Coronary artery (tissue), 2 donors: Measurements from ENCODE around the gene KRT37.
"Not testable (repeated sequence)": the region's sequence is repeated elsewhere in the genome, so short reads cannot be mapped to it uniquely, and the experiment has no call there.

Source experiments
- DNase-seq: peaks from one replicate; pipeline ENCODE4 v3.0.0-alpha.2; 2017; ENCODE audit warnings: low spot score
- H3K27ac ChIP-seq, 2 donors: fragments of 200-600 bp; sonication (generic); one replicate each; pipeline ENCODE4 v1.5.1; 2016 to 2019
- H3K4me3 ChIP-seq: fragments of 200-600 bp; sonication (generic); 2 replicates; pipeline ENCODE4 v1.5.1; 2016; ENCODE audit warnings: mild to moderate bottlenecking, moderate library complexity
- TF ChIP-seq, protein P1 (sequence below): fragments of 200-600 bp; sonication (generic); IDR thresholded peaks from one replicate; pipeline ENCODE4 v1.5.1; 2019; ENCODE audit warnings: antibody characterized with exemption

Gene KRT37

DNA sequence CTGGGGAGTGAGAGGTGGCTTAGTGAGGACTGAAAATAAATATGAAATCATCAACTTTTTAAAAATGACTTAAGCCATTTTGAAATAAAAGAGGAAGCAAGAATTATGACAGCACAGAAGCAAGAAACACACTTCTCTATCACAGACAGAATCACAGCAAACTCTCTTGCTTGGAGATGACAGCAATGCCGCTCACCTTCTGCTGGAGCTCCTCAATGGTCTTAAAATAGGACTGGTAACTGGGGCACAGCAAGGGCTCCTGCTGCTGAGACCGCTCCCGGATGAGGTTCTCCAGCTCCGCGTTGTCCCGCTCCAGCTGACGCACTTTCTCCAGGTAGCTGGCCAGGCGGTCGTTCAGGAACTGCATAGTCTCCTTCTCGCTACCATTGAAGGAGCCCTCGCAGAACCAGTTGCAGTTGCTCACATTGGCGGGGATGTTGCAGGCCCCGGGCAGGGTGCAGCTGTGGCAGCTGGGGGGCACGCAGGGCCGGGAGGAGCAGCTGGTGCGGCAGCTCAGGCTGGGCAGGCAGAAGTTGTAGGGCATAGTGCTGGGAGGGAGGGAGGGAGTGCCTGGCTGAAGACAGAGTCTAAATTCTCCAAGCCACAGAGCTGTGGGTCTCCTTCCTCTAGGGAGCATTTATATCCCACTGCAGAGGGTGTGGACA, 27.3 kb downstream of the KRT37 start, which contains the start of gene KRT31:
TSS of gene KRT31 (minus strand) at position 613 of the 665 bp plus-strand sequence. CDS start at position 544, 69 bp downstream.
- TF ChIP-seq, protein P1, sequence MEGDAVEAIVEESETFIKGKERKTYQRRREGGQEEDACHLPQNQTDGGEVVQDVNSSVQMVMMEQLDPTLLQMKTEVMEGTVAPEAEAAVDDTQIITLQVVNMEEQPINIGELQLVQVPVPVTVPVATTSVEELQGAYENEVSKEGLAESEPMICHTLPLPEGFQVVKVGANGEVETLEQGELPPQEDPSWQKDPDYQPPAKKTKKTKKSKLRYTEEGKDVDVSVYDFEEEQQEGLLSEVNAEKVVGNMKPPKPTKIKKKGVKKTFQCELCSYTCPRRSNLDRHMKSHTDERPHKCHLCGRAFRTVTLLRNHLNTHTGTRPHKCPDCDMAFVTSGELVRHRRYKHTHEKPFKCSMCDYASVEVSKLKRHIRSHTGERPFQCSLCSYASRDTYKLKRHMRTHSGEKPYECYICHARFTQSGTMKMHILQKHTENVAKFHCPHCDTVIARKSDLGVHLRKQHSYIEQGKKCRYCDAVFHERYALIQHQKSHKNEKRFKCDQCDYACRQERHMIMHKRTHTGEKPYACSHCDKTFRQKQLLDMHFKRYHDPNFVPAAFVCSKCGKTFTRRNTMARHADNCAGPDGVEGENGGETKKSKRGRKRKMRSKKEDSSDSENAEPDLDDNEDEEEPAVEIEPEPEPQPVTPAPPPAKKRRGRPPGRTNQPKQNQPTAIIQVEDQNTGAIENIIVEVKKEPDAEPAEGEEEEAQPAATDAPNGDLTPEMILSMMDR = no peak
- Histone ChIP-seq H3K4me3 (no peak within 1 kb of the TSS), H3K27ac (no peak within 1 kb of the TSS)
- no peak for DNase-seq

DNA sequence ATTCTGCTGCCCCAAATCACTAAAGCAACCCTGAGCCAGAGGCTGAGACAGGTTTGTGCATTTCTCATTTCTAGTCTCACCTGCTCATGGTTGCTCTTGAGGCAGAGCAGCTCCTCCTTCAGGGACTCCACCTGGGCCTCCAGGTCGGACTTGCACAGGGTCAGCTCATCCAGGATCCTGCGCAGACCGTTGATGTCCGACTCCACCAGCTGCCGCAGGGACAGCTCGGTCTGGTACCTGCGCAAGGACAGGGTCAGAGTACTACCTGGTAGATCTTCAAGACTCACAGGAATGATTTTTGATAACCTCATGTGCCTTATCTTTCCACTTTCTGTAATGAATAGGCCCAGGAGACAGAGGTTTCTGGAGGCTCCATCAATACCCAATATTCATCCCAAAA, 28.0 kb downstream of the KRT37 start:
- H3K27ac ChIP-seq = no peak overlapping the region
- TF ChIP-seq, protein P1 = no peak
- no peak overlapping the region for H3K4me3 ChIP-seq
- no peak for DNase-seq

DNA sequence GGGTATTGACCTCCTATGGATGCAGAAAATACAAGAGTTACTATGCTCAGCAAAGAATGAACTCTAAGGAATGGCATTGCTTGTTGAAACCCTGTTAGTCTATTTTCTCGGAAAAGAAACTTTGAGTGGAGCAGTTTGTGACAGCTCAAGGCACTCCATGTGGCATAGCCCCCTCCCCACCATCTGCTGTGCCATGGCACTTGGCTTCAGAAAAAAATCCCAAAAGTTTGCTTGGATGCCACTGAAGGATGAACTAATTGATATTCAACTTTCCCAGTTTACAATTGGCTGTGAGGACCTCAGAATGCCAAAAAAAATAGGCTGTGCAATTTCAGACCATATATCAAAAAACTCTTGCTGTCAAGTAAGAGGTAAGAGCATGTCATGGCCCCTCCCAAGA, 28.8 kb downstream of the KRT37 start:
- Histone ChIP-seq H3K27ac (no peak overlapping the region), H3K4me3 (no peak overlapping the region)
- DNase-seq = no peak
- TF ChIP-seq, protein P1 = no peak

DNA sequence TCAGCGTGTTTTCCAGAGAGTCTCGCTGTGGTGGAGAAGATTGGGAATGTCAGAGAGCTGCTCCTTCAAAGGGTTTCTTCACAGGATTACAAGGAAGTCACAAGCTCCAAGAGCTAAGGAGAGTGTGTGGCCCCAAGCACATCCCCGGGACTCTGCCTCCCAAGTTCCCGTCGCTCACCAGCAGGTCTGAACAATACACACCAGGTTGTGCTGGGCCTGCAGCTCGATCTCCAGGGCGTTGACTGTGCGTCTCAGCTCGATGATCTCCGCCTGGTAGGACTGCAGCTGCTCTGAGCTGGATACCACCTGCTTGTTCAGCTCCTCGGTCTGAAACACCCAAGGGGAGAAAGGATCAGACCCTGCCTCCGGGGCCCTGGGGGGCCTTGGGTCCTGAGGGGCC, 29.3 kb downstream of the KRT37 start:
- not testable (repeated sequence) for H3K4me3 ChIP-seq, DNase-seq, H3K27ac ChIP-seq

DNA sequence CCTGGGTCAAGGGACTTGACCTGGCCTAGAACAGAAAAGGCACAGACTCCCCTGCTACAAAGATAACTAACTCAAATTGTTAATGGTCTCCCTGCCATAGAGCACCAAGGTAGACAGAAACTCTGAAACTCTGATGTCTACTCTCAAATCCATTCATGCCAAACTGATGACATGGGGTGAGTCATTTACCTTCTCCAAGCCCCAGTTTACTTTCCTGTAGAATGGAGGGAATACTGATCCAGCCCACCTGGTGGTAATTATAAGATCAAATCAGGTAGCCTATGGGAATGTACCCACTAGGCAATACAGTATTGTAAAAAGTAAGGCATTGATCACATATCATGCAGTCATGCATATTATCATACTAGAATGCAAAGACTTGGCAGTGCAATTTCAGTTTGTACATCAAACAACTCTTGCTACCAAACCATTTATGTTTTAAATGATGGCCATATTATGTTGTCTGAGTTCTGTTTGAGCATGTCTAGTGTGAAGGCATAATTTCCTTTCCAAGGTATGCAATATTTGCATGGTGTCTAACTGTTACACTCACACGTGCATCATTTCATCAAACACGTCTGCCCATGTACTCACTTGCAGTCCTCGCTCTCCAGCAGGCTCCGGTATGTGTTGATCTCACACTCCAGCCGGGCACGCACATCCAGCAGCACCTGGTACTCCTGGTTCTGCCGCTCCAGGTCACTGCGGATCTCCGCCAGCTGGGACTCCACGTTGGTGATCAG, 30.0 kb downstream of the KRT37 start:
- no peak for DNase-seq
- TF ChIP-seq, protein P1 = no peak
- H3K4me3 ChIP-seq = no peak overlapping the region
- no peak overlapping the region for H3K27ac ChIP-seq

DNA sequence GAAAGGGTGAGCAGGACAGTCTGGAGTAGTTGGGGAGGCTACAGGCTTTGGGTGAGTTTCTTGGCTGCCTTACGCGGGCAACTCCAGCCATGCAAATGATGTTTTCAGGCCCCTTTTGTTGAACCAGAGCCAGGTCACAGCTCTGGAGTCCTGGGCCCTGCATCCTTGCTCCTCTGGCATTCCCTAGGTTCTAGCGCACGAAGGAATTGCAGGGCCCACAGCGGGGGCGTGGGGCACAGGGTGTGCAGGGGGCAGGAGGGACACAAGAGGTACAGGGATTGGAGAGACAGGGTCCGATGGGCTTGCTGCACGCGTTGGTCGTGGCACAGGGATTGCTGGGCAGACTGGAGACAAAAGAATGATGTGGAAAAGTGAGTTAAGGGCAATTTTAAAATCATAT, 30.6 kb downstream of the KRT37 start:
- no peak overlapping the region for H3K27ac ChIP-seq
- TF ChIP-seq, protein P1 = no peak
- no peak for DNase-seq
- H3K4me3 ChIP-seq = no peak overlapping the region

DNA sequence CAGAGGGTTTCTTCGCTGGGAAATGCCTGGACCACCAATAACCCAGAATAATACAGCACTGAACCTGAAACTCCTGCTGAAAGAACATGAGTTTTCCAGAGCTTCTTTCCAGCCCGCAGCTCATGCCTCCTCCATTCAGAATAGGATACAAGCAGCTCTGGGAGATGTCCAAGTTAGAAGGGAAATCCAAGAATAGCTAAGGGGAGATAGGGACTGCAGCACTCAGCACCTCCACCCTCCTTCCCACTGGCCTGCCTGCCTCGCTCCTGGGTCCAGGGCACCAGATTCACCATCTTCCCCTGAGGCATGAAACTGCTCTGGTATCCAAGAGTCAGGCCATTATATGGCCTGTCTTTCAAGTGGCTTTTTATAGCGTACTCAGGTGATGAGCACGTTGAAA, 31.1 kb downstream of the KRT37 start:
- Histone ChIP-seq H3K4me3 (no peak overlapping the region), H3K27ac (no peak overlapping the region)
- TF ChIP-seq, protein P1 = no peak
- DNase-seq = no peak
